Choroid plexus epithelial cell (primary cell): ENCODE results near the gene B3GAT1.

Experiments used
- DNase-seq: peaks from one replicate; pipeline ENCODE4 v3.0.0-alpha.2; 2010; ENCODE audit warnings: low read depth
- H3K4me3 ChIP-seq: 2 replicates; pipeline ENCODE4 v1.5.1; 2011; ENCODE audit warnings: low read depth, mild to moderate bottlenecking, control low read depth, low read length, moderate library complexity
- CTCF ChIP-seq: conservative IDR thresholded peaks from 2 replicates; pipeline ENCODE4 v1.5.1; 2011; ENCODE audit warnings: low read depth, mild to moderate bottlenecking, control low read depth, inconsistent platforms, low read length, moderate library complexity

The B3GAT1 gene

GRCh38 chr11:134402910-134403309 lies 9.1 kb downstream of the B3GAT1 start:
- no peak for DNase-seq
- H3K4me3 ChIP-seq: no peak overlapping the region
- no peak for TF ChIP-seq CTCF

GRCh38 chr11:134401825-134402809 lies 9.9 kb downstream of the B3GAT1 start:
- TF ChIP-seq CTCF: no peak
- DNase-seq: no peak

GRCh38 chr11:134399996-134400395 lies 12.0 kb downstream of the B3GAT1 start:
- DNase-seq: no peak
- no peak for TF ChIP-seq CTCF
- no peak overlapping the region for H3K4me3 ChIP-seq

More at GRCh38 chr11:134401825-134402809, 9.9 kb downstream of the B3GAT1 start:
- no peak overlapping the region for H3K4me3 ChIP-seq

GRCh38 chr11:134399293-134399654 lies 12.8 kb downstream of the B3GAT1 start:
- DNase-seq: no peak
- no peak for TF ChIP-seq CTCF
- H3K4me3 ChIP-seq: no peak overlapping the region

GRCh38 chr11:134398644-134399292 lies 13.3 kb downstream of the B3GAT1 start:
- TF ChIP-seq CTCF: no peak
- no peak for DNase-seq
- no peak overlapping the region for H3K4me3 ChIP-seq

GRCh38 chr11:134398079-134398444 lies 14.0 kb downstream of the B3GAT1 start:
- DNase-seq: no peak
- no peak for TF ChIP-seq CTCF
- H3K4me3 ChIP-seq: no peak overlapping the region
